Measurements from ENCODE around the gene UBA5. TPM values are rescaled to one million over a fixed set of nuclear protein-coding genes. Genes with fewer than 3 reads are reported as not detected.
"Not testable (repeated sequence)": the region's sequence is repeated elsewhere in the genome, so short reads cannot be mapped to it uniquely, and the experiment has no call there.

Gene UBA5
- total RNA-seq (20.7 TPM), polyA plus RNA-seq (10 to 100 TPM; 25.2 to 34.4 (median 30.0) TPM)

DNA sequence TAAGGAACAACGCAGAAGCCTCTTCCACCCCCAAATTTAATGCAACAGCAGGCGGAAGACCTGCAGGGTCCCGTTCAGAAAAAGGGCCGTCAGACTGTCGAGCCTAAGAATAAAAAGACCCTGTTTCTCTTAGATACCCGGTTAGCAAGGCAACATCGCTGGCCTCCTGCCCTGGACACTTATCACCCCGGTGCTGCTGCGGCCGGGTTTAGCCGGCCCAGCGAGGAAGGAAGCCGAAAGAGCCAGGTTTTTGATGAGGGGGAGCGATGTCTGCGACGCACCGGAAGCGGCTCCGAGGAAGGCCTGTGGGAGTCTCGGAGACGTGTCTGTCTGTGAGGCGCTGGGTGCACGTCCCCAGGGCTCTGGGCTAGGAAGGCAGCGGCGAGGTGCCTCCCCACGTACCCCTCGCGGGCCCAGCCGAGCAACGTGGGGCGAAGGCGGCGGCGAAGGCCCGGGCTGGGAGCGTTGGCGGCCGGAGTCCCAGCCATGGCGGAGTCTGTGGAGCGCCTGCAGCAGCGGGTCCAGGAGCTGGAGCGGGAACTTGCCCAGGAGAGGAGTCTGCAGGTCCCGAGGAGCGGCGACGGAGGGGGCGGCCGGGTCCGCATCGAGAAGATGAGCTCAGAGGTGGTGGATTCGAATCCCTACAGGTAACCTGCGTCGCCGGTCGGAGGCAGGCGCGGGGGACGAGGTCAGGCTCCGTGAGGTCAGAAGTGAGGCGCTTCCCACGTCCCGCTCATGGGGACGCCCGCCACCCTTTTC, at the start of gene UBA5:
Gene UBA5, plus strand, starts transcription at position 278 of the 759 bp plus-strand sequence. Its CDS starts 209 bp downstream, at position 487.
- Mint-ChIP-seq H3K36me3 (peaks cover 7% of the 10 kb centered on the region), H3K9me3 (no peaks in the 10 kb centered on the region), H3K4me1 (peaks cover 49 to 74% (median 53%) of the 10 kb centered on the region in 4 donors), H3K4me3 (peak within 1 kb of the TSS; percentile 97 to 100 (median 98)), H3K27me3 (no peaks in the 10 kb centered on the region), H3K27ac (peak within 1 kb of the TSS; percentile 97 to 98 (median 98))
- ATAC-seq (ENCODE audit: low read depth in 2 of 2) (peak; percentile 82 to 84), DNase-seq (peak; percentile 61 to 87 (median 76))
- no peaks in the 10 kb centered on the region for H3K9me3 ChIP-seq (ENCODE audit: control insufficient read depth in 2 of 2, low read length in 2 of 2)
- H3K27me3 ChIP-seq (ENCODE audit: control insufficient read depth, insufficient read depth, low read length), result no peaks in the 10 kb centered on the region
- H3K4me3 ChIP-seq (ENCODE audit: low read depth, low read length), result peak within 1 kb of the TSS; percentile 96
- peak within 1 kb of the TSS; percentile 71 for H3K27ac ChIP-seq (ENCODE audit: insufficient read depth, low read length, poor library complexity, severe bottlenecking)
- H3K36me3 ChIP-seq (ENCODE audit: control insufficient read depth, insufficient read depth, low read length), result no peaks in the 10 kb centered on the region
- peaks cover 38% of the 10 kb centered on the region for H3K4me1 ChIP-seq (ENCODE audit: control insufficient read depth, insufficient read depth, low read length, poor library complexity, severe bottlenecking)

DNA sequence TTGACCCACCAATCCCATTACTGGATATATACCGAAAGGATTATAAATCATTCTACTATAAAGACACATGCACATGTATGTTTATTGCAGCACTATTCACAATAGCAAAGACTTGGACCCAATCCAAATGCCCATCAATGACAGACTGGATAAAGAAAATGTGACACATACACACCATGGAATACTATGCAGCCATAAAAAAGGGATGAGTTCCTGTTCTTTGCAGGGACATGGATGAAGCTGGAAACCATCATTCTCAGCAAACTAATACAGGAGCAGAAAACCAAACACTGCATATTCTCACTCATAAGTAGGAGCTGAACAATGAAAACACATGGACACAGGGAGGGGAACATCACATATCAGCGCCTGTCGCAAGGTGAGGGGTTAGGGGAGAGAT, 44.8 kb upstream of the UBA5 start:
- not testable (repeated sequence) for H3K27ac ChIP-seq (ENCODE audit: insufficient read depth, low read length, poor library complexity, severe bottlenecking); H3K4me1 ChIP-seq (ENCODE audit: control insufficient read depth, insufficient read depth, low read length, poor library complexity, severe bottlenecking); H3K36me3 ChIP-seq (ENCODE audit: control insufficient read depth, insufficient read depth, low read length); ATAC-seq (ENCODE audit: low read depth in 2 of 2); H3K9me3 ChIP-seq (ENCODE audit: control insufficient read depth in 2 of 2, low read length in 2 of 2); DNase-seq; H3K27me3 Mint-ChIP-seq; H3K4me3 Mint-ChIP-seq; H3K4me3 ChIP-seq (ENCODE audit: low read depth, low read length); H3K9me3 Mint-ChIP-seq; H3K27ac Mint-ChIP-seq; H3K27me3 ChIP-seq (ENCODE audit: control insufficient read depth, insufficient read depth, low read length); H3K4me1 Mint-ChIP-seq
- H3K36me3 Mint-ChIP-seq, result peaks cover 38% of the 10 kb centered on the region

DNA sequence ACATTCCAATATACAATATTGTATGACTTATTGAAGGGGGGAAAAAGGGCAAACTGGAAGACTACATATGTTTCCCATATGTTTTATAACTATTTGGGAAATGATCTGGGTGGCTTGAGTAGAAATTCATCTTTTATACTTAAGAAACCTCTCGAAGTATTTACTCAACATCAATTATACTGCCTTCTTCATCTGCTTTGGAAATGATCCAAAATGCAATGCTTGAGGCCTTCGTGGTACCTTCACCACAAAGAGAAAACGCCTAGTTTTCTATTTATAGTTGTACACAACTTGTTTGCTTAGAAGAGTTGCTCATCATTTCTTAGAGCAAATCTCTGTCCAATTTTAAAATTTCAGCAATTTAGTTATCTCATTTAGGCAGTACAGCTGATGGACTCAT, 44.2 kb upstream of the UBA5 start:
- H3K4me1 ChIP-seq (ENCODE audit: control insufficient read depth, insufficient read depth, low read length, poor library complexity, severe bottlenecking), result no peaks in the 10 kb centered on the region
- H3K4me3 Mint-ChIP-seq, result no peak overlapping the region
- DNase-seq (no peak), ATAC-seq (ENCODE audit: low read depth in 2 of 2) (no peak)
- peaks cover 40% of the 10 kb centered on the region for H3K36me3 Mint-ChIP-seq
- no peaks in the 10 kb centered on the region for H3K9me3 ChIP-seq (ENCODE audit: control insufficient read depth in 2 of 2, low read length in 2 of 2)
- H3K27ac Mint-ChIP-seq, result no peak overlapping the region
- H3K27me3 ChIP-seq (ENCODE audit: control insufficient read depth, insufficient read depth, low read length), result no peaks in the 10 kb centered on the region
- H3K9me3 Mint-ChIP-seq, result peaks cover 0 to 8% (median 5%) of the 10 kb centered on the region in 7 donors
- H3K4me3 ChIP-seq (ENCODE audit: low read depth, low read length), result no peak overlapping the region
- peaks cover 2% of the 10 kb centered on the region for H3K36me3 ChIP-seq (ENCODE audit: control insufficient read depth, insufficient read depth, low read length)
- peaks cover 0 to 7% (median 3%) of the 10 kb centered on the region in 4 donors for H3K4me1 Mint-ChIP-seq
- H3K27ac ChIP-seq (ENCODE audit: insufficient read depth, low read length, poor library complexity, severe bottlenecking), result no peak overlapping the region
- H3K27me3 Mint-ChIP-seq, result no peaks in the 10 kb centered on the region

DNA sequence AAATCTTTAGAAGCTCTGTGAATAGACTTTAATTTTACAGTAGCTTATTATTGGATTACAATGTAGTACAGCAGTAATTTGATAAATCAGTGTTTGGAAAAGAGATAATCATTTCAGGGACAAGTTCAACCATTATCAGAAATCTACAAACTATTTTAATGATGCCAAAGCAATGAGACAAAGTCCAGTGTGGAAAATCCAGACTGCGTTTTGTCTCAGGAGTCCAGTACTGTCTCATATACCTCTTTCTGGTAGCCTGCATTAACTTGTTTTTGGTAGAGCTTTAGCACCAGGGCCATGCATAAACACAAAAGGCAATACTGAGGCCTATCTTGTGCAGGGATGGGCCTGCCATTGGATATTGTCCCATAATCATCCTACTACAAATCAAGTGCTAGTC, 43.3 kb upstream of the UBA5 start:
- Mint-ChIP-seq H3K4me1 (peaks cover 0 to 12% (median 7%) of the 10 kb centered on the region in 4 donors), H3K27me3 (no peaks in the 10 kb centered on the region), H3K27ac (no peak overlapping the region), H3K4me3 (no peak overlapping the region), H3K36me3 (peaks cover 39% of the 10 kb centered on the region), H3K9me3 (peaks cover 0 to 8% (median 4%) of the 10 kb centered on the region in 7 donors)
- Histone ChIP-seq H3K4me3 (ENCODE audit: low read depth, low read length) (no peak overlapping the region), H3K27me3 (ENCODE audit: control insufficient read depth, insufficient read depth, low read length) (no peaks in the 10 kb centered on the region), H3K36me3 (ENCODE audit: control insufficient read depth, insufficient read depth, low read length) (peaks cover 2% of the 10 kb centered on the region), H3K9me3 (ENCODE audit: control insufficient read depth in 2 of 2, low read length in 2 of 2) (no peaks in the 10 kb centered on the region), H3K4me1 (ENCODE audit: control insufficient read depth, insufficient read depth, low read length, poor library complexity, severe bottlenecking) (no peaks in the 10 kb centered on the region), H3K27ac (ENCODE audit: insufficient read depth, low read length, poor library complexity, severe bottlenecking) (no peak overlapping the region)
- DNase-seq (no peak), ATAC-seq (ENCODE audit: low read depth in 2 of 2) (no peak)

DNA sequence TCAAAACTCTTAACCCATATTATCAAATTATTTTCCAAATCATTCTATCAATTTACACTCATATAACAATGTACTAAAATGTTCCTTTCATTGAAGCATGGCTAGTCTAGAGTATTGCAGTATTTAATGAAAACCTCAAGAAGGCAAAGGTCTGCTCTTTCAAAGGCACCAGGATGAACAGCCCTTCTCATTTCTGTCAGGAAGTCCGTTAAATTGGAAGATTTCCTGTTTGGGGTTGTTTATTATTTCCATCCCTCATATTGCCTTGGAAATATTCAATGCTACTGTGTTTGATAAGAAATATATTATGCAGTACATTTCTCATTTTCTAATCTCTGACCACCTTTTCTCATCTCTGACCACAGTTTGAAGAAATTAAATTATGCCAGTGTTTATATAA, 38.0 kb upstream of the UBA5 start:
- no peak overlapping the region for H3K4me3 Mint-ChIP-seq
- H3K4me1 Mint-ChIP-seq, result peaks cover 4 to 16% (median 8%) of the 10 kb centered on the region in 4 donors
- peaks cover 0 to 3% (median 0%) of the 10 kb centered on the region in 7 donors for H3K9me3 Mint-ChIP-seq
- Histone ChIP-seq H3K9me3 (ENCODE audit: control insufficient read depth in 2 of 2, low read length in 2 of 2) (no peaks in the 10 kb centered on the region), H3K36me3 (ENCODE audit: control insufficient read depth, insufficient read depth, low read length) (peaks cover 18% of the 10 kb centered on the region), H3K4me1 (ENCODE audit: control insufficient read depth, insufficient read depth, low read length, poor library complexity, severe bottlenecking) (no peaks in the 10 kb centered on the region), H3K4me3 (ENCODE audit: low read depth, low read length) (no peak overlapping the region), H3K27me3 (ENCODE audit: control insufficient read depth, insufficient read depth, low read length) (no peaks in the 10 kb centered on the region), H3K27ac (ENCODE audit: insufficient read depth, low read length, poor library complexity, severe bottlenecking) (no peak overlapping the region)
- no peak overlapping the region for H3K27ac Mint-ChIP-seq
- no peak for DNase-seq
- ATAC-seq (ENCODE audit: low read depth in 2 of 2), result no peak
- H3K27me3 Mint-ChIP-seq, result no peaks in the 10 kb centered on the region
- H3K36me3 Mint-ChIP-seq, result peaks cover 29% of the 10 kb centered on the region

DNA sequence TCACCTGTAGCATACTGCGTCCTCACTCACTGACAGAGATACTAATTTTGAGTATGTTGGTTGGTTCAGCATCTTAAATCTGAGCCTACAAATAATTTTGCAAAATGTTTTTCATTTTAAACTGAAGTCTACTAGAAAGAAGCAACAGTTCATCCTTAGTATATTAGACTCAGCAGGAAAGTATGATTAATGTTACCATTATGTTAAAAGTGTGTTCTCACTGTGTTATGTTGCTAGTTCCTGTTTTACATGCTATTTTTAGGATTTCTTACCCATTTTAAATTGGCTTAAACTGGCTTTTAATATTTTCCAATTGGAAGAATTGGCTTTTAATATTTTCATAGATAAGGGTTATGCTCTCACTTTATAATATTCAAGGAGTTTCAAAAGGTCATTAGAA, 37.4 kb upstream of the UBA5 start:
- H3K4me3 ChIP-seq (ENCODE audit: low read depth, low read length), result no peak overlapping the region
- no peaks in the 10 kb centered on the region for H3K9me3 ChIP-seq (ENCODE audit: control insufficient read depth in 2 of 2, low read length in 2 of 2)
- Mint-ChIP-seq H3K4me3 (no peak overlapping the region), H3K9me3 (no peaks in the 10 kb centered on the region), H3K36me3 (peaks cover 23% of the 10 kb centered on the region), H3K4me1 (peaks cover 4 to 11% (median 7%) of the 10 kb centered on the region in 4 donors), H3K27ac (no peak overlapping the region), H3K27me3 (no peaks in the 10 kb centered on the region)
- no peaks in the 10 kb centered on the region for H3K27me3 ChIP-seq (ENCODE audit: control insufficient read depth, insufficient read depth, low read length)
- peaks cover 18% of the 10 kb centered on the region for H3K36me3 ChIP-seq (ENCODE audit: control insufficient read depth, insufficient read depth, low read length)
- no peak overlapping the region for H3K27ac ChIP-seq (ENCODE audit: insufficient read depth, low read length, poor library complexity, severe bottlenecking)
- ATAC-seq (ENCODE audit: low read depth in 2 of 2), result no peak
- no peaks in the 10 kb centered on the region for H3K4me1 ChIP-seq (ENCODE audit: control insufficient read depth, insufficient read depth, low read length, poor library complexity, severe bottlenecking)
- DNase-seq, result no peak

DNA sequence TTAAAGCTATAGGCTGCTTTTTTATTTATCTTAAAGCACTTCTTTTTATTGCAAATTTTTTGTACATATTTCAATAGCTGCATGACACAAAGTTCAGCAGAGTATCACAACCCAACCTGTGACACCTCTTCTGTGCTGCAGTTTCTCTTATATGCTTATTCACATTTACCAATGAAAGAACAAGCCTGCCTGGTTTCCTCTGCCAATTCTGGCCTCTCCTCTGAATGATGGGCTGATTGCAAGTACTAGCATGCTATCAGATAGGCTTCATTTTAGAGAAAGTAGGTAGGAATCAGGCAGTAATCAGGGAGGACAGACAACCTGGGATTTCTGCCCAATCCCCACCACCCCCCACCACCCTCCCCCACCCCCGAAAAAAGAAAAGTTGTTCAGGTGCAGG, 36.5 kb upstream of the UBA5 start:
- Histone ChIP-seq H3K4me3 (ENCODE audit: low read depth, low read length) (no peak overlapping the region), H3K4me1 (ENCODE audit: control insufficient read depth, insufficient read depth, low read length, poor library complexity, severe bottlenecking) (no peaks in the 10 kb centered on the region), H3K27me3 (ENCODE audit: control insufficient read depth, insufficient read depth, low read length) (no peaks in the 10 kb centered on the region), H3K27ac (ENCODE audit: insufficient read depth, low read length, poor library complexity, severe bottlenecking) (no peak overlapping the region), H3K36me3 (ENCODE audit: control insufficient read depth, insufficient read depth, low read length) (peaks cover 18% of the 10 kb centered on the region), H3K9me3 (ENCODE audit: control insufficient read depth in 2 of 2, low read length in 2 of 2) (no peaks in the 10 kb centered on the region)
- H3K9me3 Mint-ChIP-seq, result no peaks in the 10 kb centered on the region
- ATAC-seq (ENCODE audit: low read depth in 2 of 2) (no peak), DNase-seq (no peak)
- H3K27ac Mint-ChIP-seq, result no peak overlapping the region
- H3K4me1 Mint-ChIP-seq, result peaks cover 4 to 11% (median 7%) of the 10 kb centered on the region in 4 donors
- peaks cover 28% of the 10 kb centered on the region for H3K36me3 Mint-ChIP-seq
- H3K27me3 Mint-ChIP-seq, result no peaks in the 10 kb centered on the region
- no peak overlapping the region for H3K4me3 Mint-ChIP-seq

DNA sequence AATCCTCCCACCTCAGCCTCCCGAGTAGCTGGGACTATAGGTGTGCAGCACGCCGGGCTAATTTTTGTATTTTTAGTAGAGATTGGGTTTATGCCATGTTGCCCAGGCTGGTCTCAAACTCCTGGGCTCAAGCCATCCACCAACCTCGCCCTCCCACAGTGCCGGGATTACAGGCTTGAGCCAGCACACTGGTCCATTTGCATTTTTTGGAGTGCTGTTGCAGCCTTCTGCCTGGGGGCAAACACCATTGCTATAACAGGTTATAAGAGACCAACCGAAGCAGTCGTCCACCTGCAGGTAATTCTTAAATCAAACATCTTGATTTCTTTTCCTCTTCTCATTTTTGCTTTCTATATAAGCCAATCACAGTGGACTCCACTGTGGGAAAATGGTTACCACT, 35.3 kb upstream of the UBA5 start:
- H3K27me3 ChIP-seq (ENCODE audit: control insufficient read depth, insufficient read depth, low read length), result no peaks in the 10 kb centered on the region
- H3K4me1 ChIP-seq (ENCODE audit: control insufficient read depth, insufficient read depth, low read length, poor library complexity, severe bottlenecking), result no peaks in the 10 kb centered on the region
- peaks cover 18% of the 10 kb centered on the region for H3K36me3 ChIP-seq (ENCODE audit: control insufficient read depth, insufficient read depth, low read length)
- ATAC-seq (ENCODE audit: low read depth in 2 of 2) (no peak), DNase-seq (no peak)
- Mint-ChIP-seq H3K27me3 (no peaks in the 10 kb centered on the region), H3K9me3 (no peaks in the 10 kb centered on the region), H3K27ac (no peak overlapping the region), H3K4me3 (no peak overlapping the region), H3K36me3 (peaks cover 28% of the 10 kb centered on the region), H3K4me1 (peaks cover 4 to 11% (median 7%) of the 10 kb centered on the region in 4 donors)
- H3K4me3 ChIP-seq (ENCODE audit: low read depth, low read length), result no peak overlapping the region
- no peaks in the 10 kb centered on the region for H3K9me3 ChIP-seq (ENCODE audit: control insufficient read depth in 2 of 2, low read length in 2 of 2)
- no peak overlapping the region for H3K27ac ChIP-seq (ENCODE audit: insufficient read depth, low read length, poor library complexity, severe bottlenecking)
